Measurements from ENCODE around the gene MARCHF4.

MARCHF4 gene

GRCh38 chr2:216335252-216335651 lies 37.0 kb downstream of the MARCHF4 start:
- peaks cover 14% of the 10 kb centered on the region for H3K9me3 Mint-ChIP-seq
- H3K4me1 Mint-ChIP-seq: peaks cover 19% of the 10 kb centered on the region
- TF ChIP-seq CTCF (IDR thresholded peaks at IDR 0.05): no peak
- no peak overlapping the region for H3K4me3 Mint-ChIP-seq
- no peaks in the 10 kb centered on the region for H3K36me3 Mint-ChIP-seq (ENCODE audit: low read depth)
- H3K27ac Mint-ChIP-seq: no peak overlapping the region
- no peak for DNase-seq
- H3K27me3 Mint-ChIP-seq (ENCODE audit: low read depth, poor library complexity): peaks cover 11% of the 10 kb centered on the region

DNA sequence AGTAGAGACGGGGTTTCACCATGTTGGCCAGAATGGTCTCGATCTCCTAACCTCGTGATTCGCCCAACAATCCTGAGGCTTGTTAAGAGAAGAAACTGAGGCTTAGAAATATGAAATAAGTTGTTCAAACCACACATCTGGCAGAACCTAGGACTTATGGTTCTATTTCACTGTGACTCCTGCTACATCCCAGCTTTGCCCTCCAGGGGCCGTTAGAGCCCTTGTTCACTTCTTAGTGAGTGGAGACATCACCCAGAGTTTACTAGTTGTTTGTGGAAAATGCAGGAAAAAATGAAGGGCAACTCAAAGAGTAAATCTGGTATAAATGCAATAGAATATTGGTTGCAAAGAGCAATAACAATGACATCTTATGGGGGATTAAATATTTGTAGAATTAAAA lies 43.9 kb downstream of the MARCHF4 start:
- Mint-ChIP-seq H3K36me3 (ENCODE audit: low read depth) (no peaks in the 10 kb centered on the region), H3K27ac (no peak overlapping the region), H3K9me3 (peaks cover 11% of the 10 kb centered on the region), H3K27me3 (ENCODE audit: low read depth, poor library complexity) (peaks cover 10% of the 10 kb centered on the region), H3K4me1 (no peaks in the 10 kb centered on the region), H3K4me3 (no peak overlapping the region)
- TF ChIP-seq CTCF (IDR thresholded peaks at IDR 0.05): no peak
- DNase-seq: no peak

GRCh38 chr2:216327447-216327935 lies 44.8 kb downstream of the MARCHF4 start:
- H3K9me3 Mint-ChIP-seq: peaks cover 2% of the 10 kb centered on the region
- no peaks in the 10 kb centered on the region for H3K36me3 Mint-ChIP-seq (ENCODE audit: low read depth)
- H3K4me1 Mint-ChIP-seq: no peaks in the 10 kb centered on the region
- H3K27ac Mint-ChIP-seq: no peak overlapping the region
- no peak overlapping the region for H3K4me3 Mint-ChIP-seq
- TF ChIP-seq CTCF (IDR thresholded peaks at IDR 0.05): no peak
- H3K27me3 Mint-ChIP-seq (ENCODE audit: low read depth, poor library complexity): peaks cover 10% of the 10 kb centered on the region
- no peak for DNase-seq
